ELF-1 (cell line): ENCODE measurements around the gene ANKRD65.
"Not testable (repeated sequence)": the region's sequence is repeated elsewhere in the genome, so short reads cannot be mapped to it uniquely, and the experiment has no call there.

ENCODE experiments used
- DNase-seq: peaks from one replicate; pipeline ENCODE4 v3.0.0-alpha.2; 2016; ENCODE audit warnings: low read depth, low spot score

ANKRD65 gene

DNA sequence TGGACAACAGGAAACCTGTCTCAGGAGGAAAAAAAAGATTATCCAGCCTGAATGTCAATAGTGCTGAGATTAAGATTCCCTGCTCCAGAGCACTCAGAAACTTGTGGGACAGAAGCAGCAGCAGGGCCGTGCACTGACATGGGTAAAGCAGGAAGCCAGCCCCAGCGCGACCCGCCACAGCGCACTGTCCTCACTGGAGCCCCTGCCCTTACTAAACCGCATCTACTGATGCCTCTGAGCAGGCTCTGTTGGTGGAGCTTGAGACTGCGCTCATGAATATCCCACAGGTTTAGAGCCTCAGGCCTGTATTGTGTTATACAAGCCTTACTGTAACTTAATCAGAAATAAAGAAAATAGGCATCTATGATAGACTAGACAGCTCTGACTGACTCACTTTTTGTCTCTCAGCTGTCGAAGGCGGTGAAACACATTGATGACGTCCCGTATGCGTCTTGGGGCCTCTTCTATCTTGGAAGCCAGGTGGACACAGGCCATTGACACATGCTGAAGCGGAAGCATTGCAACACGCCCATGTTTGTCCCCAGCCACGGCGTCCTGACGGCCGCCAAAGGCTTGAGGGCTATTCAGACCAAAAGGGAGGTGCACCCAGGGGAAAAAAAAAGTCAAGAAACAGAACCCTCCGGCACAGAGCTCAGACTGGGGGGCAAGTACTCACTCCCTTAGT lies 23.1 kb downstream of the ANKRD65 start:
- peak; percentile 37 for DNase-seq

DNA sequence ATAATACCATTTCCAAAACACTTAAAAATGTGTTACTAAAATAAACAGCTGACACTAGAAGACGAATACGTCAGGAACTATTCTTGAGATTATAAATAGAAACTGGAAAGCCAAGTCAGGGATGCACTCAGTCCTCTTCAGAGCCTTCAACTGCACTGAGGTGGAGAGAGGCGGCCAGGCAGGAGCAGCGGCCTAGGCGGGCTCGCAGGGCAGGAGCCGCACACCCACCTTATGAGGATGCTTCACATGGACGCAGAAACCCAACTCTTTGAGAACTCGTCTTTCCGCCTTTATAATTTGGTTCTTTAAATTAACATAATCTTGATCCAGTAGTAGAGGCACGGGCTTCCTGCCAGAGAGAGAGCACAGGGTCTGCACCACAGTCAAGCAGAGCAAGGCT lies 25.9 kb downstream of the ANKRD65 start:
- DNase-seq, result no peak

DNA sequence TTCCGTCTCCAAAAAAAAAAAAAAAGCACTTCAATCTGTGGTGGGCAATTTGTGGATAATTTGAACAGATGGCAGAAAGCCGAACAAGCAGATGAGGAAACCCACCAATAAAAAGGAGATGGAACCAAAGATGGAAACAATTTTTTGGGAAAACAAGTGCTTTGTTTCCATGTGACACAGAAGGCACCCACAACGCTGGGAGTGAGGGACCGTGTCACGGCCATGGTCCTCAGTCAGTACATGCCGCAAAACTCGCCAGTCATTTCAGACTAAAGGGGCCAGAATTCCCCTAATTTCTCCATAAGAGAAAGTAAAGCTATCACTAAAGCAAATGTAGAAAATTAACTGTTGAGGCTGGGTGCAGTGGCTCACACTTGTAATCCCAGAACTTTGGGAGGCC lies 27.0 kb downstream of the ANKRD65 start:
- no peak for DNase-seq

DNA sequence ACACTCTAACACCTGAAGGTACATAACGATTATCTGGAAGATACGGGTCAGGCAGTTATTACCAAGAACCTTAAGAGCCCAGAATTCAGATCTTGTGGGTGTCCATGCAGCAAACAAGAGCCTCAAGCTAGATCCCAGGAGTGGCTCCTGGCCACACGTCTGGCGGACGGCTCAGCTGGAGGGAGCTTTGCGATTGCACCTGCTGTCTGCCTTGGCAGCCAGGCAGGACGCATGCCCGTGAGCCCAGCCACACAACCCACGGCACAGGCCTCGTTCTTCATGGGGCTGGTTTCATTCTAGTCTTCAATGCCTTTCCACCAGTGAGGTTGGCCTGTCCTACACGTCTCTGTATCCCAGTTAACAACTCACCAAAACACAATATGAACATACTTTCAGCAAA lies 27.6 kb downstream of the ANKRD65 start:
- DNase-seq, result no peak

DNA sequence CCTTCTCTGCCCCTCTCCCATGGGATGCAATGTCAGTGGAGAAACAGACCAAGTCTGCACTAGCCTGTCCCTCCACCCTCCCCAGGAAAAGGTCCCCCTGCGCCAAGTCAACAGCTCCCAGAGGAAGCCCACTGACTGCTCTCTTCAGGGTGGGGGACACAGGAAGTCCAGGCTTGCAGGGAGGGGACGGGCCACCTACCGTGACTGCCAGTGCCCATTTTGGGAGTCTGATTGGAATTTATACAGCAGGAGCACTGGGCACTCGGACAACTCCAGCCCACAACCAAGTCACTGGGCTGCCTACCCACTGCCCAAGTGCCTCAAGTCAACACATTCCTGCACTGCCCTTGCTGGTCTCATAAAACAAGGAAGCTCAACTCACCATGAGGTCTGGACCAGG lies 28.1 kb downstream of the ANKRD65 start:
- no peak for DNase-seq

DNA sequence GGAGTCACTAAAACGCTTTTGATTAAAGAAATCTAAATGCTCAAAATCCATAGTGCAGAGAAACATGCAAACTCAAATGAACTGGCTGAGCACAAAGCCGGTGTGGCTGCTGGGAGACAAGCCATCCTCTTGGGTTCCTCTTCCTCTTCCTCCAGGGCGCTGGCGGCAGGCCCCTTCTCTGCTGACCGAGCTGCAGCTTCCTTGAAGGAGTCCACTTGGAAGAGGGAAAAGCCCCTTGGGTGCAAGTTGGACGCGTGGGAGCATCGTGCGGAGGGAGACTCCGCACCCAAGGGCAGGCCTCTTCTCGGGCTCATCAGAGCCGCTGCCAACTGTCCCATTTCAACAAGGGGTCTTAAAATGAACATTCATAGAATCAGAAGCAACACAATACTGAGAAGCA lies 29.9 kb downstream of the ANKRD65 start:
- no peak for DNase-seq

DNA sequence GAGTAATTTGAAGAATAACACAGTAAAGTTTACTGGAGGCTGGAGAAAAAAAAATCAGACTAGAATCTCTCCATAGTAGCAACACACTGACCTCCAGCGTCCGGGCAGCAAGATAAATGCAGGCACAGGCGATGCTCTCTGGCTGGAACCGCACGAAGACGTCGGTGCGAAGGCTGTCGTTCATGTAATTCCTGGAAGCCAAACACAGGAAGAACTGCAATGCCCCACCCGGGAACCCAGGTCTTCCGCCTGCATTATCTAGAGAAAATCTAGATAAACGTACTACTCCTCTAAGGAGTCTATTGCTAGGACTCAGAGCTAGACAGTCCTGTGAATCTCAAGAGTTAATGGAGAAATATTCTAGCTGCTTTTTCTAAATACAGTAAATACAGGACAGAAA lies 30.4 kb downstream of the ANKRD65 start:
- DNase-seq, result no peak

DNA sequence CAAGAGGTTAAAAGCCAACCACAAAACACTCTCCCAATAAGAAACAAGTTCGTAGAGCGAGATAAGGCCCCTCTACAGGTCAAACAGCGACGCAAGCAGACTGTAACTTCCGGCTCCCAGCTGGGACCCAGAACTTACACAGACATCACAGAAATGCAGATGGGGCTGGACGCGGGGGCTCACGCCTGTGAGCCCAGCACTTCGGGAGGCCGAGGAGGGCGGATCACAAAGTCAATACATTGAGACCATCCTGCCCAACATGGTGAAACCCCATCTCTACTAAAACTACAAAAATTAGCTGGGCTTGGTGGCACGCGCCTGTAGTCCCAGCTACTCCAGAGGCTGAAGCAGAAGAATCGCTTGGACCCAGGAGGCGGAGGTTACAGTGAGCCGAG lies 33.0 kb downstream of the ANKRD65 start:
- DNase-seq, result no peak

DNA sequence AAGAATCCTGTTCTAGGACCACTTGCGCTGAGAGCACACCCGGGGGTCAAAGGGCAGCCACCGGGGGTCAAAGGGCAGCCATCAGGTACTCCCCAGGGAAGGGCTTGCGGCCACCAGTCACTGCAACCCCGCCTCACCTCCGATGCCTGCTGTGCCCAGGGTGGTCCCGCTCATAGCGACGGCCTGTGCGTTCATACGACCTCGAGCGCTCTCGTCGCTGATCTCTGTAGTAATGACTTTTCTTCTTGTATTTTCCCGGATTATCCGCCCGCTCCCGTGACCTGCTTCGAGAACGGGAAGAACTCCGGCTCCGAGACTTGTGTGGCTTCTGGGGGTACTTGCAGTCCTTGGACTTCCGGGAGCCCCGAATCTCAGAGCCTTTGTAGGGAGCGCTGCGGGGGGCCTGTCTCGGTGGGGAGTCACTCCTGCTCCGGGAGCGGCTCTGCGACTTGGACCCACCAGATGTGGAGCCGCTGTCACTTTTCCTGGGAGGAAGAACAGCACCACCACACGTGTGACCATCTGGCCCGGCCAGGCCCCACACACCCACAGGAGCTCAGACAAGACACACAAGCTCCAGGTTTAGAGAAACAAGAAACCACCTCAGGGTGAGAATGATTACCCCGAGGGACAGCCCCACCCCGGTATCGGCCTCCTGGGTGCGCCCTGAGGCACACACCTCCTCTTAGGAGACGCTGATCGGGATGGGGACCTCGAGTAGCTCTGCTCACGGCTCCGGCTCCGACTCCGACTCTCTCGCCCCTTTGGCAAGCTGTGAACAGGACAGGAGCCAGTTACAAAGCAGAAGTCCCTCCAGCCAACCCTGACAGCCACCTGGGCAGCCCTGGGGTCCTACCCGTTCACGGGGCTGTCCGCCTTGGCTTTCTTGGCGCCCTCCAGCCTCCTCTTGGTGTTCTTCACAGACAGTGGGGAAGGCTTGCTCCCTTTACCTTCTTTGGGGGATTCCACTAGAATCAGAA lies 33.7 kb downstream of the ANKRD65 start:
- no peak for DNase-seq

DNA sequence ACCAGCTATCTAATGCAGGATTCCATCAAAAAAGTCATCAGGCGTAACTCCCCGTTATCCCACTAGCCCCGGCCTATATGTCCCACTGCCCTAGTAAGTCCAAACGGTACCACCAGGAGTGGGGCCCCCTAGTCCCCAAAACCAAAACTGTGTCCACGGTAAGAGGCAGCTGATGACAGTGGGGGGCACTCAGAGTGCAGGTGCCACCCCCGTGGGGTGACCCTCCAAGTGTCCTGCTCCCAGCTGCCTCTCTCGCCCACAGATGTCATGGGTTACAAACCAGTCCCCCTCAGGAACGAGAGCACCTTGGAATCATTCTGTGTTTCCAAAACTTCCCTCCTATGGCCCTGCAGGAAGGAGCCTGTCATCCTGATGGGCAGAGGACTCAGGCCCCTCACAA lies 35.1 kb downstream of the ANKRD65 start:
- no peak for DNase-seq

DNA sequence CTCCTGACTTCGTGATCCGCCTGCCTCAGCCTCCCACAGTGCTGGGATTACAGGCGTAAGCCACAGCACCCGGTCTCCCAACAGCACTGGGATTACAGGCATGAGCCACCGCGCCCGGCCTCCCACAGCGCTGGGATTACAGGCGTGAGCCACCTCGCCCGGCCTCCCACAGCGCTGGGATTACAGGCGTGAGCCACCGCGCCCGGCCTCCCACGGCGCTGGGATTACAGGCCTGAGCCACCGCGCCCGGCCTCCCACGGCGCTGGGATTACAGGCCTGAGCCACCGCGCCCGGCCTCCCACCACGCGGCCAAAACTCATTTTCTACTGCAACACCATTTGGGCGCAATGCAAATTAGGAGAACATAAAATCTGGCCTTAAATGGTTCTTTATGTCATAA lies 35.7 kb downstream of the ANKRD65 start:
- DNase-seq, result not testable (repeated sequence)

DNA sequence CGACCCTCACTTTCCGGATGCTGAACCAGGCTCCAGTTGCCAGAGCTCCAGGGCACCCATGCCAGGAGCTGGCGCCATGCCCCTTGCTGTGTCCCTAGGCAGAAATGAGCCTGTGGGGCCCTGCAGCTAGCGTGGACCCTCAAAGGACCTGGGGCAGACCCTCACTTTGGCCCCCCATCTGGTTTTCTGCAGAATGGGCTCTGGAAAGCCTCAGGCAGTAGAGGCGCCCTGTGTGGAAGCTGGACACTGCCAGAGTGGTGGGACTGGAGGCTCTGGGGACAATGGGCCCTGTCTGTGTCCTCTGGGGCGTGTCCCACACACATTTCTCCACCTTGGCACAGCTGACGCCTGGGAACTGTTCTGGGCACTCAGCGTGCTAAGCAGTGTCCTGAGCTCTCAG lies 39.8 kb downstream of the ANKRD65 start:
- no peak for DNase-seq

DNA sequence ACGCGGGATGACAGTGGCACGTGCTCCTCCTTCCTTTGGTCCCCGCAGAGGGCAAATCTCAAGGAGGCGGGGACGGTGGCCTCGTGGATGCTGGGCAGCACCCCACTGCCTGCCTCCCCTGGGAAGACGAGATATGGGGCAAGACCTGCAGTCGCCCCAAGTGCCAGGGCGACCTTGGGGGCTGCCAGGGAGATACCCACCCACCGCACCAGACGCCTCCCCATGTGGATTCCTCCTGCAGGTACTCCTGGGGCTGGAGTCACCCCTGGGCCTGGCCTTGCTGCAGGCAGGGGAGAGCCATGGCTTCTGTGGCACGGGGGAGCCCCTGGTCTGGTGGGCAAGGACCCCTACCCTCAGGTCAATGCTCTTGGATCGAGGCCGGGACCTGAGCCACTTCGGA lies 40.2 kb downstream of the ANKRD65 start:
- no peak for DNase-seq

DNA sequence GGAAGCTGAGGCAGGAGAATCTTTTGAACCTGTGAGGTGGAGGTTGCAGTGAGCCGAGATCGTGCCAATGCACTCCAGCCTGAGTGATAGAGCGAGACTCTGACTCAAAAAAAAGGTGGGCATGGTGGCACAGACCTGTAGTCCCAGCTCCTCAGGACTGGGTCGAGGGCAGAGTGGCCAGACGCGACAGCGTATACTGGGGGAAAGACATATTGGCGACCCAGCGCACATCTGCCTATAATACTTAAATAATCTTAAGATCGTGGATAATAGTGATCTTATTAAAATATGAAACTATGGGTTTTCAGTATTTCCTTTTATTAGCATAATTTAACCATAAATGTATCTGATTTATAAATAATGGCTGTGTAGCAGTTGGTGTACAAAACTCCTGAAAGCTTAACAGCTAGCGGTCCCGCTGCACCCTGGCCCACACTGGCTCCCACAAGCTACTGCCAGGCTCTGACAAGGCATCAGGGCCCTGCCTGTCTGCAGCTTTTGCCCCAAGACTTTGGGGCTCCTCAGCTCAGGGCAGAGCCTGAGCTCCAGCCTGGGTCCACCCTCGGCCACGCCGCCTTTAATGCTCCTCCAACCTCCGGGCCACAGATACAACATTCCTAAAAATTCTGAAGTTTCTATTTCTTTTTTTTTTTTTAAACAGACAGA lies 43.4 kb downstream of the ANKRD65 start:
- DNase-seq, result no peak

DNA sequence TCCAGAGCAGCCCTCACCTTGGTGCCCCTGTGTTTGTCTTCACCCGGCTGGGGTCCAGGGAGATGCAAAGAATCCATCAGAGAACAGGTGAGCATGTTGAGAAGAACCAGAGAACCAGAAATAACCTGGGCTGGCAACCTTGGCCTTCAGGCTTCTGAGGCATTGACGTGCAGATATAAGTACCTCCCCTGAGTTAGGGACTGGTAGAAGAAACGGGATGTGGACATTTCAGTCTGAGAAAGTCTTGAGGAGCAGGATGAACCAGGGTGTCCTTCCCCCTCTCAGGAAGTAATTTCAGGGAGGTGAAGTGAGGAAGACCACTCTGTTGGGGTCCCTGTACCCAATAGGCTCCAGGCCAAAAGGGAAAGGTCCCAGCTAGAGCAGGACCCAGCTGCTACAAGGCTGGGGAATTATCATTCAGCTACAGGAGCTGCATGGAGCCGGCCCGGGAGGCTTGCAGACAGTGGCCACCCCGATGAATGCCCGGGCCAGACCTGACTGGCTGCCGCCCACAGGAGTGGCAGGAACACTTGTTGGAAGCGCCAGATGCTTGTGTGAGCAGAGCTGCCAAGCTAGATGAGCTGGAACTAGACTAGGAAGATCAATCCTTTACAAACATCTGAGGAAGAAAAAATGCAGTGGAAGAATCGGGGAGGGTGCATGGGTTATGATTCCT lies 44.4 kb downstream of the ANKRD65 start:
- DNase-seq, result no peak

DNA sequence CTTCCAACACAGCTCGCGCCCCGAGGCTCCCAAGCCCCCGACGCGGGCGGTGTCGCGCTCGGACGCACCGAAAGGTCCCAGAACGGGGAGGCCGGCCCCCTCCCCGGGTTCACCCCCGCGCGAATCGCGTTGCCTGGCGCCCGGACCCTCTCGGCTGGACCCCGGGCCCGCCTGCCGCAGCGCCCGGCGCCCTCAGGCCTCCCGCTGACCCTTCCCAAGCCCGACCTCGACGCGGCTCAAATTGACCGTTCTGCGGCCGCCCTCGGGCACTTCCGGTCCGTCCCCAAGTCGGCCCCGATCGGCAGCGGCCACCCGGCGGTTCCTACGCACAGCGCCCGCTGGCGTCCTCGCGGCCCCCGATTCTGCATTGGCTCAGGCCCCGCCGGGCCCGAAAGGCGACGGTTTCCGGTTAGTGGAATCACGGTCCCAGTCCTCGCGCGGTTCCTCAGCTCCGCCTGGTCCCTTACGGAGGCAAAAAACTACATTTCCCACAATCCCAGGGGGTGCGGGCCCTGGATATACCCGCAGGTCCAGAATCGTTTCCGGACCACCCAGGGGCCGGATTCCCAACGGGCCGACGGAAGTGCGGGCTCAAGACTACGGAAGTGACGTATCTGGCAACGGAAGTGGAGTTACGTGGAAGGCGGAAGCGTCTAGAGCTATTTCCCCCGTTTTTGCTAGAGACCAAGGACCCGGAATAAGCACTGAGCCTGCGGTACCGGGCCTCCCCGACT lies 46.0 kb downstream of the ANKRD65 start, which contains the start of gene AURKAIP1:
TSS of gene AURKAIP1 (minus strand) at position 279 of the 734 bp plus-strand sequence. CDS start 451 bp downstream, outside the sequence.
- peak; percentile 100 for DNase-seq

DNA sequence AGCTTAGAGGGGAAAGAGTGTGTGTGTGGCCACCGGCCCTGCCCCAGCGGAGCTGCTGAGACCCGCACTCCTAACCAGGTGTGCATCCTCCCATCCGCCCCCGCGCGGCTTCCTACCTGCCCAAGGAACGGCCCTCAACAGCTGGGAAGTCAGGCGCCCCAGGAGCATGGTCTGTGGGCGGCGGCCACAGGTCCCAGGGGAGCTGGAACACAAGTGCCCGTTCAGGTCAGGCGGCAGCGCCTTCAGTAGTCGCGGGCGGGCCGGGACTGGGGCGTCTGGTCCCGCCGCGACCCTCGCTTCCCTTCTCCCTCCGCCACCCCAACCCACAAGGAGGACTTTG lies 46.5 kb downstream of the ANKRD65 start:
- DNase-seq, result no peak

DNA sequence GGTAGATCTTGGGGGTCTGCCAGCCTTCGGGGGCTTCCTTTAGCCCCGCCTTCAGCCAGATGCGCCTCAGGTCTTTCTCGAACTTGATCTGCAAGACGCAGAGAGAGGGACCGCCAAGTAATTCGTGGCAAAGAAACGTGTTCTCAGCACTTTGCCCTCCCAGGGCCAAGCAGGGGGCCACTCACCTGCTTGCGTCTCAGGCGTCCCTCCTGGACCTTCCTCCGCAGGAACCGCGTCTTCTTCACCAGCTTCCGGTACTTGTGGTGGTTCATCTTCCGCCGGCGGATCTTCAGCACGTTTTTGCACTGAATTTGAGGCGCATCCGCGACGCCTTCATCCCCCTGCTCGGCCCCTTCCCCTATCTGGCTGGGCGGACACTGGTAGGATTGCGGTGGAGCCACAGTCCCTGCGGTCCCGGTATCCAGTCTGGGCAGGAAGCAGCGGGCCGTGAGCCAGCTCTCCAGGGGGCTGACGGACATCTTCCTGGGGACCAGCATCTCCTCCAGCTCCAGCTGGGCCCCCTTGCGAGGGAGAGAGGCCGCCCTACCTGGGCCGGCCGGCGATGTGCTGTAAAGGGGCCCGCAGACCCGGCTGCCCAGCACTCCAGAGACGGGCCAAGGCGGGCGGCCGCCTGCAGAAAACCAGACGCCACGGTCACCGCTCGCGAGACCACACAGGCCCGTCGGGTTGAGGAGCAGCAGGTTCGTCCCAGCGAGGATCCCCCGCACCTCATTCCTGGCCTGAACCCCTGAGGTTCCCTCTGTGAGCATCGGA lies 47.1 kb downstream of the ANKRD65 start:
- peak; percentile 27 for DNase-seq

DNA sequence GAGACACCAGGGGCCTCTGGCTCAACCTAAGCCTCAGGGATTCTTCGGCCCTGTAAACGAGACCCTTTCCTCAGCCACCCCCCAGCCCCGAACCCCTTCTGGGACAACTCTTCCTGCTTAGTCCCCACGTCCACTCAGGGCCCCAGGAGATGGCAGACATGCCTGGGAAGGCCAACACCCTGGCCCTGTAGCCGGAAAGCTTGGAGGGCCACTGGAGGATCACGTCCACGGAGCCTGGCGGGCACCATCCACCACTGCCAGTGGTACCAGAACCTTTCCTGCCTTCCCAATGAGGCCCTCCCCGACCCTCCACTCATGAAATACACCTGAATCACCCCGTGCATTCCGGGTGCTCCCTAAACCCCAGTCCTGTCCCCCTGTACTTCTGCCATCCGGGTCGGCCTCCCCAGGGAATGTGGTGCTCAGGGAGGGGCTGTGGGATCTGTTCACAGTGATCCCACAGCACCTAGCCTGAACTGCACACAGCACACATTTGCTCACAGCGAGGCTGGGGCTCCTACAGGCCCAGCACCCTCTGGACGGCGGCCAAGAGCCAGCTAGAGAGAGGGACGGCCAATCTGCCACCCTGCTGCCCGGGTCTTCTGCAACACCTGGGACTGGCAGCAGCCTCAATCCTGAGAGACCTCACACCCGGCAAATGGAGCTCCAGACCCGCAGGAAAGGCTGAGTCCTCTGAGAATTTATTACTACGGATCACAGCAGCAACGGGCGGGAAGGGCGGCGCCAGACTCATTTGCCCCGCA lies 47.8 kb downstream of the ANKRD65 start:
- no peak for DNase-seq
